Neural progenitor cell (in vitro differentiated cells): ENCODE measurements around the gene BMPR1A. TPM values are rescaled to one million over a fixed set of nuclear protein-coding genes. Genes with fewer than 3 reads are reported as not detected.

Source experiments
- DNase-seq: peaks from one replicate; pipeline ENCODE4 v3.0.0-alpha.2; 2016; ENCODE audit warnings: low spot score
- H2AFZ ChIP-seq: fragments of 200-600 bp; sonication (generic); replicated peaks from 2 replicates; pipeline ENCODE4 v1.6.1; 2016; ENCODE audit warnings: antibody characterized with exemption
- H3F3A ChIP-seq: fragments of 200-600 bp; sonication (generic); 2 replicates; pipeline ENCODE4 v1.6.1; 2016; ENCODE audit warnings: antibody characterized with exemption, low read depth
- H3K27ac ChIP-seq: fragments of 200-600 bp; sonication (generic); 2 replicates; pipeline ENCODE4 v1.5.1; 2016; ENCODE audit warnings: mild to moderate bottlenecking
- H3K27me3 ChIP-seq: fragments of 200-600 bp; sonication (generic); 2 replicates; pipeline ENCODE4 v1.6.1; 2016; ENCODE audit warnings: mild to moderate bottlenecking, moderate library complexity
- H3K36me3 ChIP-seq: fragments of 200-600 bp; sonication (generic); 2 replicates; pipeline ENCODE4 v1.5.1; 2016
- H3K4me1 ChIP-seq: fragments of 200-600 bp; sonication (generic); 2 replicates; pipeline ENCODE4 v1.6.1; 2016; ENCODE audit warnings: mixed run types
- H3K4me2 ChIP-seq: fragments of 200-600 bp; sonication (generic); 2 replicates; pipeline ENCODE4 v1.6.1; 2016
- H3K4me3 ChIP-seq: fragments of 200-600 bp; sonication (generic); 2 replicates; pipeline ENCODE4 v1.5.1; 2016
- H3K79me2 ChIP-seq: fragments of 200-600 bp; sonication (generic); 2 replicates; pipeline ENCODE4 v1.6.1; 2016; ENCODE audit warnings: low read depth
- H3K9ac ChIP-seq: fragments of 200-600 bp; sonication (generic); 2 replicates; pipeline ENCODE4 v1.6.1; 2016
- H3K9me3 ChIP-seq: fragments of 200-600 bp; sonication (generic); 2 replicates; pipeline ENCODE4 v1.5.1; 2016; ENCODE audit warnings: low read depth
- H4K20me1 ChIP-seq: fragments of 200-600 bp; sonication (generic); 2 replicates; pipeline ENCODE4 v1.6.1; 2016; ENCODE audit warnings: low read depth
- H3K27ac Mint-ChIP-seq: 3 replicates; pipeline ENCODE4 v1.8.0; 2021; ENCODE audit warnings: mixed read lengths
- H3K27me3 Mint-ChIP-seq: 2 replicates; pipeline ENCODE4 v1.8.0; 2022; ENCODE audit warnings: low read depth, mild to moderate bottlenecking, inconsistent platforms, moderate library complexity, mixed read lengths; ENCODE audit not compliant: insufficient read depth
- H3K36me3 Mint-ChIP-seq: 3 replicates; pipeline ENCODE4 v1.8.0; 2021; ENCODE audit warnings: mixed read lengths
- H3K4me1 Mint-ChIP-seq: 3 replicates; pipeline ENCODE4 v1.8.0; 2021; ENCODE audit warnings: mixed read lengths
- H3K4me3 Mint-ChIP-seq: 3 replicates; pipeline ENCODE4 v1.8.0; 2021; ENCODE audit warnings: mild to moderate bottlenecking, moderate library complexity, mixed read lengths
- H3K9me3 Mint-ChIP-seq: 3 replicates; pipeline ENCODE4 v1.8.0; 2020; ENCODE audit warnings: mixed read lengths
- CTCF ChIP-seq: fragments of 200-600 bp; sonication (generic); IDR thresholded peaks from 2 replicates; pipeline ENCODE4 v1.5.1; 2017; ENCODE audit warnings: antibody characterized with exemption, mild to moderate bottlenecking
- EZH2 ChIP-seq: fragments of 200-600 bp; sonication (generic); IDR thresholded peaks from 2 replicates; pipeline ENCODE4 v1.6.1; 2017; ENCODE audit warnings: antibody characterized with exemption, mild to moderate bottlenecking, moderate library complexity
- EZH2phosphoT487 ChIP-seq: fragments of 200-600 bp; sonication (generic); IDR thresholded peaks from 2 replicates; pipeline ENCODE4 v1.6.1; 2017; ENCODE audit warnings: antibody characterized with exemption
- total RNA-seq: library from RNA; depleted of rRNA; stranded (reverse); fragments of >200 nt; gene quantifications from 2 replicates; pipeline ENCODE4 v1.2.3, GENCODE V29; 2015; ENCODE audit warnings: low replicate concordance

Gene BMPR1A
- total RNA-seq, 1 donor from 2014 or later = 76.2 TPM

GRCh38 chr10:86955501-86956194 is 199.2 kb downstream of the BMPR1A start:
- H3K79me2 ChIP-seq = no peaks in the 10 kb centered on the region
- H3K9me3 ChIP-seq = peaks cover 6% of the 10 kb centered on the region
- H4K20me1 ChIP-seq = no peaks in the 10 kb centered on the region
- H3K27me3 ChIP-seq = no peaks in the 10 kb centered on the region
- peaks cover 33% of the 10 kb centered on the region for H3K4me1 ChIP-seq
- TF ChIP-seq EZH2phosphoT487 = no peak
- no peak for TF ChIP-seq CTCF
- no peak for TF ChIP-seq EZH2
- Mint-ChIP-seq H3K36me3 (peaks cover 2% of the 10 kb centered on the region), H3K27ac (peak overlapping the region; percentile 98), H3K4me3 (no peak overlapping the region), H3K27me3 (peaks cover 8% of the 10 kb centered on the region), H3K9me3 (peaks cover 27% of the 10 kb centered on the region), H3K4me1 (peaks cover 52% of the 10 kb centered on the region)
- DNase-seq = no peak
- no peaks in the 10 kb centered on the region for H3F3A ChIP-seq
- H3K4me3 ChIP-seq = no peak overlapping the region
- H3K4me2 ChIP-seq = peak overlapping the region; percentile 61
- H3K36me3 ChIP-seq = no peaks in the 10 kb centered on the region
- H3K9ac ChIP-seq = no peak overlapping the region
- H3K27ac ChIP-seq = no peak overlapping the region
- H2AFZ ChIP-seq = peak overlapping the region; percentile 81

GRCh38 chr10:86956195-86956847 is 199.9 kb downstream of the BMPR1A start:
- peaks cover 33% of the 10 kb centered on the region for H3K4me1 ChIP-seq
- no peaks in the 10 kb centered on the region for H3K79me2 ChIP-seq
- H3K36me3 ChIP-seq = no peaks in the 10 kb centered on the region
- no peak overlapping the region for H3K4me3 ChIP-seq
- H3K9me3 ChIP-seq = peaks cover 6% of the 10 kb centered on the region
- Mint-ChIP-seq H3K27ac (peak overlapping the region; percentile 90), H3K4me3 (no peak overlapping the region), H3K36me3 (peaks cover 2% of the 10 kb centered on the region), H3K9me3 (peaks cover 25% of the 10 kb centered on the region), H3K4me1 (peaks cover 53% of the 10 kb centered on the region), H3K27me3 (peaks cover 7% of the 10 kb centered on the region)
- no peak overlapping the region for H2AFZ ChIP-seq
- no peak overlapping the region for H3K9ac ChIP-seq
- no peak overlapping the region for H3K4me2 ChIP-seq
- no peak overlapping the region for H3K27ac ChIP-seq
- no peaks in the 10 kb centered on the region for H3F3A ChIP-seq
- DNase-seq = no peak
- TF ChIP-seq CTCF (no peak), EZH2phosphoT487 (no peak), EZH2 (no peak)
- no peaks in the 10 kb centered on the region for H4K20me1 ChIP-seq
- H3K27me3 ChIP-seq = no peaks in the 10 kb centered on the region

GRCh38 chr10:86956848-86957448 is 200.5 kb downstream of the BMPR1A start:
- H3K9me3 ChIP-seq = peaks cover 6% of the 10 kb centered on the region
- peaks cover 6% of the 10 kb centered on the region for H3K27me3 Mint-ChIP-seq
- H4K20me1 ChIP-seq = no peaks in the 10 kb centered on the region
- no peak overlapping the region for H3K27ac ChIP-seq
- H3K36me3 Mint-ChIP-seq = peaks cover 1% of the 10 kb centered on the region
- H3K4me3 ChIP-seq = no peak overlapping the region
- H3K27ac Mint-ChIP-seq = peak overlapping the region; percentile 37
- no peak for TF ChIP-seq CTCF
- no peak for TF ChIP-seq EZH2phosphoT487
- H3K27me3 ChIP-seq = no peaks in the 10 kb centered on the region
- peaks cover 21% of the 10 kb centered on the region for H3K9me3 Mint-ChIP-seq
- no peak for DNase-seq
- no peak overlapping the region for H3K9ac ChIP-seq
- no peaks in the 10 kb centered on the region for H3K79me2 ChIP-seq
- H3K36me3 ChIP-seq = no peaks in the 10 kb centered on the region
- no peak overlapping the region for H2AFZ ChIP-seq
- H3F3A ChIP-seq = no peaks in the 10 kb centered on the region
- H3K4me1 ChIP-seq = peaks cover 33% of the 10 kb centered on the region
- peaks cover 53% of the 10 kb centered on the region for H3K4me1 Mint-ChIP-seq
- no peak overlapping the region for H3K4me2 ChIP-seq
- peak overlapping the region; percentile 38 for H3K4me3 Mint-ChIP-seq
